Activated T-cell treated with anti-CD3 and anti-CD28 coated beads, Interleukin-2, amount 50 U/mL, for 24 hours (primary cell): Measurements from ENCODE around the gene PFDN2.

Experiments
- DNase-seq: peaks from one replicate; pipeline ENCODE4 v3.0.0-alpha.2; 2020
- H3K27ac Mint-ChIP-seq: 2 replicates; pipeline ENCODE4 v1.8.0; 2020; ENCODE audit warnings: mild to moderate bottlenecking, mixed read lengths
- H3K27me3 Mint-ChIP-seq: 2 replicates; pipeline ENCODE4 v1.8.0; 2020; ENCODE audit warnings: mixed read lengths
- H3K36me3 Mint-ChIP-seq: 2 replicates; pipeline ENCODE4 v1.8.0; 2020; ENCODE audit warnings: low read depth, mixed read lengths
- H3K4me1 Mint-ChIP-seq: 2 replicates; pipeline ENCODE4 v1.8.0; 2020; ENCODE audit warnings: low read depth, mixed read lengths
- H3K4me3 Mint-ChIP-seq: 2 replicates; pipeline ENCODE4 v1.8.0; 2020; ENCODE audit warnings: mild to moderate bottlenecking, moderate library complexity, mixed read lengths
- H3K9me3 Mint-ChIP-seq: 2 replicates; pipeline ENCODE4 v1.8.0; 2020; ENCODE audit warnings: mixed read lengths

The PFDN2 gene, protein sequence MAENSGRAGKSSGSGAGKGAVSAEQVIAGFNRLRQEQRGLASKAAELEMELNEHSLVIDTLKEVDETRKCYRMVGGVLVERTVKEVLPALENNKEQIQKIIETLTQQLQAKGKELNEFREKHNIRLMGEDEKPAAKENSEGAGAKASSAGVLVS

DNA sequence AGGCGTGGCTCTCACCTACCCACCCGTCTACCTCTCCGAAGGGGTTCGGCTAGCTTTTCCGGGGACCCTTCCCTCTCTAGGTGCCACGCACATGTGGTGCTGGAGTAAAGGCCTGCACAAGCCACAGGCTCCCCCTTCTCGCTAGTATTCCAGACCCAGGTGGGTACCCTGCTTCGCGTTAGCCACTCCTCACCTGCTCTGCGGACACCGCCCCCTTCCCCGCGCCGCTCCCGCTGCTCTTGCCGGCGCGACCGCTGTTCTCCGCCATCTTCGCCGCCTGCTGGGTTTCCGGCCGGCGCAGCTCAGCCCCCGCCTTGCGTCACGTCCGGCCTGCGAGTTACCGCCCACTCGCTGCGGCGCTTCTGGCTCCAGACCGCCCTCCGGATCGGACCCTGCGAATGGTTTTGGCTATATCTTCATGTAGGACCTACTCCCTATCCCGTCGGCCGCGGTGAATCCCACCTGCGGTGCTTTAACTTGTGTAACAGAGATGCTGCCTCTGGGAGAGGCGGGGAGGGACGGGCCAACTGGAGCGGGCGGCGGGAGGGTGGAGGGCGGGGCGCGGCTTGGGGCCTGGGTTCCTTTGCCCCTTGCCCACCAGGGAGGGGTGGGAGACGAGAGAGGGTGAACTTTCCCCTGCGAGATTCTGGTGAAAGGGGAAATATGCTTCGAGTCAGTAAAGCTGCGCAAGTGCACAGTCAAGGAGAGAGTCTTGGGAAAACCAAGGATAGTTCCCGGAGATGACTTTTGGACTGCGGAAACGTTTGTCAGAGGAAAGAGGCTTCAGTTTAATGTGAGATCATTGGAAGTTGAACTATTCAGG is at the start of gene PFDN2, which contains the start of gene NIT1:
TSS of gene PFDN2 (minus strand) at position 279 of the 823 bp plus-strand sequence. CDS start at position 268, 11 bp downstream.
TSS of gene NIT1 (plus strand) at position 347 of the 823 bp plus-strand sequence. CDS start at position 419, 72 bp downstream.
- peaks cover 83% of the 10 kb centered on the region for H3K4me1 Mint-ChIP-seq
- peak; percentile 93 for DNase-seq
- H3K36me3 Mint-ChIP-seq = peaks cover 97% of the 10 kb centered on the region
- H3K27me3 Mint-ChIP-seq = no peaks in the 10 kb centered on the region
- H3K27ac Mint-ChIP-seq = peak within 1 kb of the TSS; percentile 92
- H3K4me3 Mint-ChIP-seq = peak within 1 kb of the TSS; percentile 97
- H3K9me3 Mint-ChIP-seq = no peaks in the 10 kb centered on the region

DNA sequence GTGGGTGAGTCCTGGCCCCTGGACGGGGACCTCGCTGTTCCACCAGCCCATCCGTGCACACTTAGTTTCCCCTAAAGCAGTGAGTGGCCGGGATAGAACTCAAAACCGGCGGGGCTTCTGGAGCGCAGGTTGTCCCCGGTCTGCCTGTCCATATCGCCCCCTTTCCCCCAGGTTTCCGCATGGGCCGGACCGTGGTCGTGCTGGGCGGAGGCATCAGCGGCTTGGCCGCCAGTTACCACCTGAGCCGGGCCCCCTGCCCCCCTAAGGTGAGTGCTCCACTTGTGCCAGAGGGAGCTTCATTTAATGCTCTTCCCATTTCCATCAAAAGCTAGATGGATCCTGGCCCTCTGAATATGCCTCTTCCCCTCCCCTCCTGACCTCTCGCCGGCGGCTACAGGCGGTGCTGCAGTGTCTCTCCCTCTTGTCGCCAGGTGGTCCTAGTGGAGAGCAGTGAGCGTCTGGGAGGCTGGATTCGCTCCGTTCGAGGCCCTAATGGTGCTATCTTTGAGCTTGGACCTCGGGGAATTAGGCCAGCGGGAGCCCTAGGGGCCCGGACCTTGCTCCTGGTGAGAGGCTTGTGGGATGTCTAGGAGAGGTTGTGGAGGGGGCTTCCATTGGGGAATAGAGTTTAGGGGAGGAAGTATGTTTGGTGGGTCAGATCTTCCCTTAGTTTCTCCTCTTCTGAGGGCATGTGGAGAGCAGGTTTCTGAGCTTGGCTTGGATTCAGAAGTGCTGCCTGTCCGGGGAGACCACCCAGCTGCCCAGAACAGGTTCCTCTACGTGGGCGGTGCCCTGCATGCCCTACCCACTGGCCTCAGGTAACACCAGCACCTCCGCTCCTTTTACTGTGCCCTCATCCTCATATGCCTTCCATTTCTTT is 49.1 kb upstream of the PFDN2 start:
- DNase-seq = no peak
- Mint-ChIP-seq H3K27ac (peak overlapping the region; percentile 97), H3K36me3 (peaks cover 80% of the 10 kb centered on the region), H3K4me1 (peaks cover 51% of the 10 kb centered on the region), H3K4me3 (peak overlapping the region; percentile 88), H3K9me3 (no peaks in the 10 kb centered on the region), H3K27me3 (no peaks in the 10 kb centered on the region)

DNA sequence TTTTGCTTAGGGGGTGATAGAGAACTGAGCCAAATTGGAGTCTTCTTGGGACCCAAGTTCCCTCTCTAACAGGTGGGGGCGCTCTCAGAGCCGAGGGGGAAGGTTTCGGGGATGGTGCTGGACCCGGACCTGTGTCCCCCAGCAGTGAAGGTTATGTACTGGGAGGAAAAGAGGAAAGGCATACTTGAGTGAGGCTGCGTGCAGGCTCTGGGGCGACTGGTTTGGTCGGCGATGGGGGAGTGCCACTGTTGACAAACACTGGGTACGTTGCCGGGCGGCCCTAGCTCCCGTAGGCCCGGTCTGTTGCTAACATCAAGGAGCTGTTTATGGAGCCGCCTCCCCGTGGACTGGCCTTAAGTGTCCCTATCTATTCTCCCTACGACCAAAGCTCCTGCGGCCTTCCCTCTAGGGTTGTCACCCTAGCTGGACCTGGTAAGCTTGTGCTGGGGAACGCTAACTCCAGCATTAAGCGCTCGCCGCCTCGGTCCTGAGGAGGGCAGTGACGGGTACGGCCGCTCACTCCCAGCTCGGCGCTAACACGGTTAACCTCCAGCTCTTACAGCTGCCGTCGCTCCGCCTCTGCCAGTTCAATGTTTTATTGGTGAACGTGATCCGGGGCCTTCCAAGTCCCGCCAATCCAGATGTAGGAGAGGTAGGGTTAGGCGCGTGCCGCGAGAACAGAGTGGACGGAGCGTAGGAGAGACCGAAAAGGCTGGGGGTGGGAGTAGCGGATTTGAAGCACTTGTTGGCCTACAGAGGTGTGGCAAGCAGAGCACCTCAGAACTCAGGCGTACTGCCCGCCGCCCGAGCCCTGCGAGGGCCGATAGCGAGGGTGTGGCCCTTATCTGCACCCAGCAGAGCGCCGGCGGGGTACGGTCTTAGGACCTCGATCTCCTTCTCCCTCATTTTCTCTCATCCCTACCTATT is 48.2 kb upstream of the PFDN2 start, which contains the start of gene PPOX:
TSS of gene PPOX (plus strand) at position 685 of the 927 bp plus-strand sequence. CDS start 422 bp downstream, outside the sequence.
- peaks cover 60% of the 10 kb centered on the region for H3K4me1 Mint-ChIP-seq
- H3K9me3 Mint-ChIP-seq = no peaks in the 10 kb centered on the region
- H3K27me3 Mint-ChIP-seq = no peaks in the 10 kb centered on the region
- peak; percentile 90 for DNase-seq
- H3K4me3 Mint-ChIP-seq = peak within 1 kb of the TSS; percentile 88
- peaks cover 80% of the 10 kb centered on the region for H3K36me3 Mint-ChIP-seq
- H3K27ac Mint-ChIP-seq = peak within 1 kb of the TSS; percentile 97

DNA sequence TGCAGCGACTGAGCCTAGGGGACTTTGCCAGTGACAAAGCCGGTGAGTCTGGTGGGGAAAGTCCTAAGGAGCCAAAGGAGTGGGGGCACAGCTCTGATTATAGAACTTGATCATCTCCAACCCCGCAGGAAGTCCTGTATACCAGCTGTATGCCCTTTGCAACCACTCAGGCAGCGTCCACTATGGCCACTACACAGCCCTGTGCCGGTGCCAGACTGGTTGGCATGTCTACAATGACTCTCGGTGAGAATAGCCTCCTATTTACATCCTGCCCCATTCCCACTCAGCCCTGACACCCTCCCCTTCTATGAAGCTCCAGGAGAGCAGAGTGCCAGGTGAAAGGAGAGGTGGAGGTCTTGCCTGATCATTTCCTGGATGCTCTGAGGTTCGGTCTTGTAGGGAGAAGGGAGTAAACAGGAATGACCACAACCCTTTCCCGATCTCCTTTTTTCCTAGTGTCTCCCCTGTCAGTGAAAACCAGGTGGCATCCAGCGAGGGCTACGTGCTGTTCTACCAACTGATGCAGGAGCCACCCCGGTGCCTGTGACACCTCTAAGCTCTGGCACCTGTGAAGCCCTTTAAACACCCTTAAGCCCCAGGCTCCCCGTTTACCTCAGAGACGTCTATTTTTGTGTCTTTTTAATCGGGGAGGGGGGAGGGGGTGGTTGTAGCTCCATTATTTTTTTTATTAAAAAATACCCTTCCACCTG is 47.2 kb upstream of the PFDN2 start:
- Mint-ChIP-seq H3K36me3 (peaks cover 79% of the 10 kb centered on the region), H3K4me1 (peaks cover 70% of the 10 kb centered on the region)

DNA sequence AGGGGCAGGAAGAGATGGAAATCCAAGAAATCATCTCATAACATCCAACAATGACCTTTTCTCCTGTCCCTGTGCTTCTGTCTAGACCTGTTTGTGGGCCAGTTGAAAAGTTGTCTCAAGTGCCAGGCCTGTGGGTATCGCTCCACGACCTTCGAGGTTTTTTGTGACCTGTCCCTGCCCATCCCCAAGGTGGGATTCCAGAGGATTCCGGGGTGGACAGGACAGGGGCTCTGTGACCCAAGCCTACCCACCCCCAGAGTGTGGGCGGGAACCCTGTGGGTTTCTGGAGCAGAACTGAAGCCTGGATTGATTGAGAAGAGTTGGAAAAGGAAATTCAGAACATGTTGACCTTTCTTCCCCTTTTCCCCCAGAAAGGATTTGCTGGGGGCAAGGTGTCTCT is 46.0 kb upstream of the PFDN2 start:
- Mint-ChIP-seq H3K4me1 (peaks cover 74% of the 10 kb centered on the region), H3K36me3 (peaks cover 77% of the 10 kb centered on the region), H3K27me3 (no peaks in the 10 kb centered on the region), H3K27ac (peak overlapping the region; percentile 87), H3K4me3 (no peak overlapping the region), H3K9me3 (no peaks in the 10 kb centered on the region)
- DNase-seq = no peak

More for the DNA sequence above, 47.2 kb upstream of the PFDN2 start:
- Mint-ChIP-seq H3K4me3 (peak overlapping the region; percentile 88), H3K27me3 (no peaks in the 10 kb centered on the region), H3K9me3 (no peaks in the 10 kb centered on the region), H3K27ac (peak overlapping the region; percentile 97)
- DNase-seq = no peak

DNA sequence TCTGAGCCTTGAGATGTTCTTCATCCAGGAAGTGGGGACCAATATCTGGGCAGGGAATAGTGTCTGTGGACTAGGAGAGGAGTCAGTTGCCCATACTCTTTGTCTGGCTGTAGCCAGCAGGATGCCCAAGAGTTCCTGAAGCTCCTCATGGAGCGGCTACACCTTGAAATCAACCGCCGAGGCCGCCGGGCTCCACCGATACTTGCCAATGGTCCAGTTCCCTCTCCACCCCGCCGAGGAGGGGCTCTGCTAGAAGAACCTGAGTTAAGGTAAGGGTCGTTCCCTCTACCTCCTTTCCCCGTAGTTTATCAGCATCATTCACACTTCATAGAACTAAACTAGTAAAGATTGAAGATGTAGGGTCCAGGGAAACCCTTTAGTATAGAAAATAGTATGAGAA is 45.0 kb upstream of the PFDN2 start:
- Mint-ChIP-seq H3K27ac (peak overlapping the region; percentile 85), H3K36me3 (peaks cover 79% of the 10 kb centered on the region), H3K4me1 (peaks cover 76% of the 10 kb centered on the region), H3K4me3 (no peak overlapping the region), H3K9me3 (no peaks in the 10 kb centered on the region), H3K27me3 (no peaks in the 10 kb centered on the region)
- no peak for DNase-seq

DNA sequence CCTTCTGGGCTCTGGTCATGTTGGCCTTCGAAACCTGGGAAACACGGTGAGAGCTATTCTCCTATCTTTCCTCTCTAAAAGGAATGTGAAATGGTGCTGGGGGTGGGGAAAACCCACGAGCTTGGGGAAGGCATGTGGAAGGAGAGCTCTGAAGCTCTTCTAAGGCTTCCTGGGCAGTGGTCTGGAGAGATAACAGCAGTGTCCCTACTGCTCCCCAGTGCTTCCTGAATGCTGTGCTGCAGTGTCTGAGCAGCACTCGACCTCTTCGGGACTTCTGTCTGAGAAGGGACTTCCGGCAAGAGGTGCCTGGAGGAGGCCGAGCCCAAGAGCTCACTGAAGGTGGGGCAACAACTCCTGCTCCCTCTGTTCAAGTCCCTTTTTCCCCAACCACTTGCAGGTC is 44.2 kb upstream of the PFDN2 start:
- Mint-ChIP-seq H3K4me1 (peaks cover 70% of the 10 kb centered on the region), H3K9me3 (no peaks in the 10 kb centered on the region), H3K4me3 (no peak overlapping the region), H3K36me3 (peaks cover 85% of the 10 kb centered on the region), H3K27ac (peak overlapping the region; percentile 85), H3K27me3 (no peaks in the 10 kb centered on the region)
- no peak for DNase-seq

DNA sequence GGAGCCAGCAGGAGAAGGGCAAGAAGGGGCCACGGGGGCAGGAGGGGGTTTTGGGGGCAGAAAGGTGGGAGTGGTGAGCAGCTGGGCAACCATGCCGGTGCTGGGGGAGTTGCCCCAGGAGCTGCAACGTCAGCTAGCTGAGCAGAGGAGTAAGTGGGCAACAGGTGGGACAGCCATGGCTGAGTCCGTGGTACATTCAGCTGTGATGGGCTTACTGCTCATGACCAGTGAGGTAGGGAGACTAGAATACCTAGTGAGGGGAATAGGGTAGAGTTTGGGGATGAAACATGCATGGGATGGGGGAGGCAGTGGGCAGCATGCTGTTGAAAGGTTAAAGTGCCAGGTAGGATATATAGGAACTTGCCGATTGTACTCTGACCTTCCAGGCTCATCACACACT is 43.8 kb upstream of the PFDN2 start:
- Mint-ChIP-seq H3K36me3 (peaks cover 85% of the 10 kb centered on the region), H3K9me3 (no peaks in the 10 kb centered on the region), H3K4me3 (no peak overlapping the region), H3K4me1 (peaks cover 68% of the 10 kb centered on the region), H3K27ac (peak overlapping the region; percentile 85), H3K27me3 (no peaks in the 10 kb centered on the region)
- DNase-seq = no peak

DNA sequence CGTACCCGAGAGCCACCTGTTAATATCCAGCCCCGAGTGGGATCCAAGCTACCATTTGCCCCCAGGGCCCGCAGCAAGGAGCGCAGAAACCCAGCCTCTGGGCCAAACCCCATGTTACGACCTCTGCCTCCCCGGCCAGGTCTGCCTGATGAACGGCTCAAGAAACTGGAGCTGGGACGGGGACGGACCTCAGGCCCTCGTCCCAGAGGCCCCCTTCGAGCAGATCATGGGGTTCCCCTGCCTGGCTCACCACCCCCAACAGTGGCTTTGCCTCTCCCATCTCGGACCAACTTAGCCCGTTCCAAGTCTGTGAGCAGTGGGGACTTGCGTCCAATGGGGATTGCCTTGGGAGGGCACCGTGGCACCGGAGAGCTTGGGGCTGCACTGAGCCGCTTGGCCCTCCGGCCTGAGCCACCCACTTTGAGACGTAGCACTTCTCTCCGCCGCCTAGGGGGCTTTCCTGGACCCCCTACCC is 42.9 kb upstream of the PFDN2 start:
- H3K4me3 Mint-ChIP-seq = peak overlapping the region; percentile 85
- H3K36me3 Mint-ChIP-seq = peaks cover 83% of the 10 kb centered on the region
- H3K4me1 Mint-ChIP-seq = peaks cover 67% of the 10 kb centered on the region
- no peaks in the 10 kb centered on the region for H3K9me3 Mint-ChIP-seq
- DNase-seq = no peak
- peak overlapping the region; percentile 85 for H3K27ac Mint-ChIP-seq
- H3K27me3 Mint-ChIP-seq = no peaks in the 10 kb centered on the region

DNA sequence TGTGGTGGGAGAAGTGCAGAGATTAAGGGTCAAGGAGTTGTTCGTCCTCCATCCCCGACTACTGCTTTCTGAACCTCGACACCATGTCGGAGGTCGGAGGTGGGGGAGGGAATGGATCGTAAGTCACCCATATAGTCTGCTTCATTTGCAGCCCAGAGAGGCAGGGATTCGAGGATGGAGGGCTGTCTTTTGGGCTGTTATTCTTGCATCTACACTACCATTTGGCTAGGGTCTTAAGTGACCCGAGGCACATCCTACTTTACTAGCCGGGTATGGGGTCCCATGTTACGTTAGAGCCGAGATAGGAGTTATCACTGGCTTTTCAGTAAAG is 42.0 kb upstream of the PFDN2 start:
- H3K9me3 Mint-ChIP-seq = no peaks in the 10 kb centered on the region
- peaks cover 68% of the 10 kb centered on the region for H3K4me1 Mint-ChIP-seq
- H3K27ac Mint-ChIP-seq = peak overlapping the region; percentile 93
- H3K36me3 Mint-ChIP-seq = peaks cover 85% of the 10 kb centered on the region
- H3K27me3 Mint-ChIP-seq = no peaks in the 10 kb centered on the region
- H3K4me3 Mint-ChIP-seq = peak overlapping the region; percentile 85
- no peak for DNase-seq

DNA sequence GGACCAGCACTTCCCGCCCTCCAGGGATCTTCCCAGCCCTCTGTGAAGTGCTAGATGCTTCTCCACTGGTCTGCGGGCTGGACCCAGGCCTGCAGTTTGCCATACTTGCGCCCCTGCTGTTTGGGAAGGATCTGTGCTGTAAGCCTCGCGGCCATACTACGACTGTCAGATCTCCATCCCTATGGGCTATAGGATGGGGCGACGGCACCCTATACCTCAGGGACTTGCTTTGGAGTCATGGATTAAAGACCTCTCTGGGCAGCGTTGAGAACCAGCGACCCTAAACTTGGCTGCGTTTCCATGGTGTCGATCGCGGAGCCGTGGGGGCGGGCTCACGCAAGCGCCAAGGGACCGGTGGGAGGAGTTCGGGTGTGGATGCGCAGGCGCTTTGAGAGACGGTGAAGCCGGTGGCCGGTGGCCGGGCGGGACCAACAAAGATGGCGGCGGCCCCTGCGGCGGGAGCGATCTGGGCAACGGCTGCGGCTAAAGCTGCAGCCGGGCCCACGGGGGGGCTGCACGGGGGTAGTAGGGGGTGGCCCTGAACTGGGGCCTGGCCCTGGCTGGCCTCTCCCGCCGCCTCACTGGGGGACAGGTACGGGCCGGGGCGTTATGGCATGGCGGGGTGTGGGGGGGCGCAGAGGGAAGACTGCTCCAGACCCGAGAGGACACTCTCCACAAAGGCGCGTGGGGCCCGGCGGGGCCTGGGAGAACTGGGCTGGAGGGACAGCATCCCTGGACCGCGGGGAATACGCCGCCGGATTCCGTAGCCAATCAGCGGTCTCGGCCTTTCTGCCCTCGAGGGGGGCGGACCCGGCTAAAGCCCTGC is 41.5 kb upstream of the PFDN2 start, which contains the start of gene USP21:
TSS of gene USP21 (plus strand) at position 414 of the 826 bp plus-strand sequence. CDS start 1,141 bp downstream, outside the sequence.
- peaks cover 83% of the 10 kb centered on the region for H3K36me3 Mint-ChIP-seq
- no peaks in the 10 kb centered on the region for H3K9me3 Mint-ChIP-seq
- peaks cover 67% of the 10 kb centered on the region for H3K4me1 Mint-ChIP-seq
- peak within 1 kb of the TSS; percentile 93 for H3K27ac Mint-ChIP-seq
- peak; percentile 96 for DNase-seq
- H3K27me3 Mint-ChIP-seq = no peaks in the 10 kb centered on the region
- peak within 1 kb of the TSS; percentile 85 for H3K4me3 Mint-ChIP-seq

DNA sequence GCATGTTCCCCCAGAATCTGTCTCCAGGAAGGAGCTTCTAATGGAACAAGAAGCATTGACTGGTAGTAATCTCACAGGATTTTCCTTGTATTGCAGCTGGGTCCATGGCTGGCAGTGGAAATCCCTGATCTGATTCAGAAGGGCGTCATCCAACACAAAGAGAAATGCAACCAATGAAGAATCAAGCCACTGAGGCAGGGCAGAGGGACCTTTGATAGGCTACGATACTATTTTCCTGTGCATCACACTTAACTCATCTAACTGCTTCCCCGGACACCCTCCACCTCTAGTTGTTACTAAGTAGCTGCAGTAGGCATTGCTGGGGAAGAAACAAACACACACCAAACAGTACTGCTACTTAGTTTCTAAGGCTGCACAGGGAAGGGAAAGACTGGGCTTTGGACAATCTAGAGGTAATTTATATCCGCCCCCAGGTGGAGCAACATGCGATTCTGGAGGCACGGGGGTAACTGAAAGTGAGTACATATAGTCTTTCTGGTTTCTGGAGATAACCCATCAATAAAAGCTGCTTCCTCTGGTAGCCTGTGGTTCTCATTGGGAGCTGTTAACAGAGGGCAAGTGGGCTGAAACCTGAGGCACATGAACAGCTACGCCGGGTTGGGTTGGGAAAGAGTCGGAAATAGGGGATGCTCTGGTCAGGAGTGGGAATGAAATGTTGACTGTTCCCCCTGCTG is 40.6 kb upstream of the PFDN2 start:
- Mint-ChIP-seq H3K27me3 (no peaks in the 10 kb centered on the region), H3K4me3 (peak overlapping the region; percentile 85)

More for the DNA sequence above, 40.6 kb upstream of the PFDN2 start:
- DNase-seq = no peak
- Mint-ChIP-seq H3K9me3 (no peaks in the 10 kb centered on the region), H3K36me3 (peaks cover 83% of the 10 kb centered on the region), H3K27ac (peak overlapping the region; percentile 93), H3K4me1 (peaks cover 64% of the 10 kb centered on the region)
